Activated naive CD8-positive, alpha-beta T cell treated with anti-CD3 and anti-CD28 coated beads for 36 hours (primary cell): ENCODE results near the gene DHRS7C. TPM values are rescaled to one million over a fixed set of nuclear protein-coding genes. Genes with fewer than 3 reads are reported as not detected.
"Not testable (repeated sequence)": the region's sequence is repeated elsewhere in the genome, so short reads cannot be mapped to it uniquely, and the experiment has no call there.

Experiments
- DNase-seq: peaks from one replicate; pipeline ENCODE4 v3.0.0; 2021
- H3K27ac Mint-ChIP-seq: one replicate; pipeline ENCODE4 v1.8.0; 2022; ENCODE audit warnings: mild to moderate bottlenecking, moderate library complexity, mixed read lengths
- H3K27me3 Mint-ChIP-seq: one replicate; pipeline ENCODE4 v1.8.0; 2022; ENCODE audit warnings: mild to moderate bottlenecking, mixed read lengths
- H3K36me3 Mint-ChIP-seq: one replicate; pipeline ENCODE4 v1.8.0; 2021; ENCODE audit warnings: mild to moderate bottlenecking, mixed read lengths
- H3K4me1 Mint-ChIP-seq: one replicate; pipeline ENCODE4 v1.8.0; 2021; ENCODE audit warnings: mixed read lengths
- H3K4me3 Mint-ChIP-seq: one replicate; pipeline ENCODE4 v1.8.0; 2022; ENCODE audit warnings: mild to moderate bottlenecking, moderate library complexity, mixed read lengths
- H3K9me3 Mint-ChIP-seq: one replicate; pipeline ENCODE4 v1.8.0; 2022; ENCODE audit warnings: mixed read lengths
- total RNA-seq, 2 experiments: library from RNA; stranded (reverse); gene quantifications; one replicate each; pipeline ENCODE4 v1.2.3, GENCODE V29; 2021

The DHRS7C gene
- total RNA-seq, 2 experiments from 2014 or later: not detected

DNA sequence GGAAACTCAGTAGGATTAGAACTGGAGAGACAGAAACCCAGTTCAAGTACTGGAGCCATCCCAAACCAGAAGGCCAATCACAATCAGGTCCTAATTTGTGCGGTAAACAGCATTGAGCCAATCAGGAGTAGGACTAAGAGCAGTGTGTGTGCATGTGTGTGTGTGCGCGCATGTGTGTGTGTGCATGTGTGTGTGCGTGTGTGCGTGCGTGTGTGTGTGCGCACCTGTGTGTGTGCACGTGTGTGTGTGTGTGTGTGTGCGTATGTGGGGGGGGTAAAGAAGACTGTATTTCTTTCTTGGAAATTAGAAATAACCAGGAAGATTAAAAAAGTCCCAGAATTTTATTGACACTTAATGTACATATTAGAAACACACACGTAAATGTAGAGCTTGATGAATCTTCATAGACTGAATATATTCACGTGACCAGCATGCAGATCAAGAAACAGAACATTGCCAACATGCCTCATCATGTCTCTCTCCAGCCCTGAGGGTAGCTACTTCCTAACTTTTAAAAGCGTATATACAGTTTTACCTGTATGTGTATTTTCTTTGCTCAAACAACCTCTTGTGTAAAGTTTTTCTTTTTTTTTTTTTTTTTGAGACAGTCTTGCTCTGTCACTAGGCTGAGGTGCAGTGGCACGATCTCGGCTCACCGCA, 919 bp upstream of the DHRS7C start:
- H3K4me1 Mint-ChIP-seq: no peaks in the 10 kb centered on the region
- no peak for DNase-seq
- H3K27me3 Mint-ChIP-seq: peaks cover 7% of the 10 kb centered on the region
- no peaks in the 10 kb centered on the region for H3K9me3 Mint-ChIP-seq
- H3K4me3 Mint-ChIP-seq: no peak overlapping the region
- H3K36me3 Mint-ChIP-seq: no peaks in the 10 kb centered on the region
- no peak overlapping the region for H3K27ac Mint-ChIP-seq

DNA sequence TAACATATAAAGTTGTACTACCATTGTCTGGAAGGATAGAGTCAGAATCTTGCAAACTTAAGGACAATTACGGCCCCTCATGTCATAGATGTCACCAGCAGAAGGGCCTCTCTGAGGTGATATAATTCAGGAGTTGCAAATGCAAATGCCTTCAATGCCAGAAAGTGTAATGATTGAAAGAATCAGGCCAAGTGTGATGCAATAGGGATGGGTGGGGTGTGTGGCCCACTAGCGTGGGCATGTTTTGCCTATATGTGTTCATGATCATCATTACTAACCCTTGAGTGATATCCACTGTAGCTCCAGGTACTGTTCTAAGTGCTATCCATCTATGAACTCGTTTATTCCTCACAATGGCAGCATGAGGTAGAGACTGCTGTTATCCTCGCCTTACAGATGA, 1.1 kb downstream of the DHRS7C start:
- no peak for DNase-seq
- Mint-ChIP-seq H3K4me1 (no peaks in the 10 kb centered on the region), H3K27me3 (peaks cover 7% of the 10 kb centered on the region), H3K9me3 (no peaks in the 10 kb centered on the region), H3K27ac (no peak overlapping the region), H3K4me3 (no peak overlapping the region), H3K36me3 (no peaks in the 10 kb centered on the region)

DNA sequence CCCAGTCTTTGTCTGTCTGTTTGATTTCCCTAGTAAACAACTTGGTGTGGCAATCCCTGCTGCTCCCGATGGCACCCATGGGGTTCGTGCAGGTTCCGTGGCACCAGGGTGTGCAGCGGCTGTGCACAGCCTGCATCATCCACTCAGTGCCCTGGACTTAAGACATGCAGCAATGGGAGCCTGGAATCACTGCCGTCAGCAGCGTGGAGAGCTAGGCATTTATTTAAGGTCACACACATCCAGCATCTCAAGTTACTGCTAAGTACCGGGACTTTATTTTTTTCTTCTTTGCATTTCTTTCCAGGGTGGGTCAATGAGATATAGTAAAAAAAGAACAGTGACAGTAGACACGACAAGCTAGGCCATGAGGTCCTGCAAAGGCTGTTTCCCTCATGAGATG, 2.8 kb downstream of the DHRS7C start:
- Mint-ChIP-seq H3K4me3 (no peak overlapping the region), H3K36me3 (no peaks in the 10 kb centered on the region), H3K27me3 (peaks cover 7% of the 10 kb centered on the region), H3K9me3 (no peaks in the 10 kb centered on the region), H3K4me1 (no peaks in the 10 kb centered on the region), H3K27ac (no peak overlapping the region)
- no peak for DNase-seq

DNA sequence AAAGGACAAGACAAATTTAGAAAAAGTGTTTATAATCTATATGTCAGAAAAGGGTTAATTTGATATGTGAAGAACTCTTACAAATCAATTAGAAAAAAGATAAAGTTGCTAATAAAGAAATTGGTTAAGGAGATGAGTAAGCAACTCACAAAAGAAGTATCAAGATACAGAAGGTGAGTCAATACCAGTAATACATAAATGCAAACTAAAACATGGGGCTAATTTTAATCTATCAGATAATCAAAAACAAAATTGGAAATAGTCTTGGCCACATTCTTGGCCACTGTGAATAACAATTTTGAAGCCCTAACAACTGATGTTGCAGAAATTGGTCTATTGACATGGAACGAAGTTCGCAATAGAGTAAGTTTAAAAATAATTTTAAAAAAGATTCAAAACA, 6.8 kb downstream of the DHRS7C start:
- DNase-seq: no peak
- Mint-ChIP-seq H3K4me3 (no peak overlapping the region), H3K9me3 (no peaks in the 10 kb centered on the region), H3K36me3 (no peaks in the 10 kb centered on the region), H3K4me1 (no peaks in the 10 kb centered on the region), H3K27me3 (peaks cover 18% of the 10 kb centered on the region), H3K27ac (no peak overlapping the region)

DNA sequence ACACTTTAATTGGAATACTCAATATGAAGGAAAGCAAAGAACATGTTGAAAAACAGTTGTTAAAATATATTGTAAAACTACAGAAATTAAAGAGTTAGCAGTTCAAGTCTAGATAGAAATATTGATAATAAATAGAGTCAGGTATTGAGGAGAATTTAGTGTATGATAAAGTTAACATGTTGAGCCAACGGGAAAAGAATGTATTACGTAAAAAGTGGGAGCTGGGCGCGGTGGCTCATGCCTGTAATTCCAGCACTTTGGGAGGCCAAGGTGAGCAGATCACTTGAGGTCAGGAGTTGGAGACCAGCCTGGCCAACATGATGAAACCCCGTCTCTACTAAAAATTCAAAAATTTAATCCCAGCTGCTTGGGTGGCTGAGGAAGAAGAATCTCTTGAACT, 7.9 kb downstream of the DHRS7C start:
- not testable (repeated sequence) for H3K36me3 Mint-ChIP-seq, H3K9me3 Mint-ChIP-seq, H3K27ac Mint-ChIP-seq, DNase-seq, H3K4me3 Mint-ChIP-seq, H3K4me1 Mint-ChIP-seq
- peaks cover 12% of the 10 kb centered on the region for H3K27me3 Mint-ChIP-seq

DNA sequence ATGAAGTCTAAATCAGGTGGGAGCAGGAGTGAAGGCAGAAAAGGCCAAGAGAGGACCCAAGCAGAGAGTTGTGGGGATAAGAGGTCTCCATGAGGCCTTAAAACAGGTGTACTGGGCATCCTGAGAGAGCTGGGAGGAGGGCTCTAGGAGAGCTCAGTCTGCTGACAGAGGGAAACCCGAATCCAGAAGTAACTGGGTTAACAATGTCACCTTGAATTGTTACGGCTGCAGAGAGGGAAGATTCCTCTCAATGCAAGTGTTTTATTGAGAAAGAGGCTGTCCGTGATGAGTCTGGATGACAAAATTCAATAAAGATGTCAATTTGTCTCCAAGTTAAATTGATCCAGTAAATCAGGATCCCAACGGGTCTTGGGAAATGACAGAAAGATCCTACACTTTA, 8.3 kb downstream of the DHRS7C start:
- no peak overlapping the region for H3K4me3 Mint-ChIP-seq
- no peaks in the 10 kb centered on the region for H3K36me3 Mint-ChIP-seq
- H3K27ac Mint-ChIP-seq: no peak overlapping the region
- no peaks in the 10 kb centered on the region for H3K4me1 Mint-ChIP-seq
- no peaks in the 10 kb centered on the region for H3K9me3 Mint-ChIP-seq
- no peak for DNase-seq
- H3K27me3 Mint-ChIP-seq: peaks cover 12% of the 10 kb centered on the region

DNA sequence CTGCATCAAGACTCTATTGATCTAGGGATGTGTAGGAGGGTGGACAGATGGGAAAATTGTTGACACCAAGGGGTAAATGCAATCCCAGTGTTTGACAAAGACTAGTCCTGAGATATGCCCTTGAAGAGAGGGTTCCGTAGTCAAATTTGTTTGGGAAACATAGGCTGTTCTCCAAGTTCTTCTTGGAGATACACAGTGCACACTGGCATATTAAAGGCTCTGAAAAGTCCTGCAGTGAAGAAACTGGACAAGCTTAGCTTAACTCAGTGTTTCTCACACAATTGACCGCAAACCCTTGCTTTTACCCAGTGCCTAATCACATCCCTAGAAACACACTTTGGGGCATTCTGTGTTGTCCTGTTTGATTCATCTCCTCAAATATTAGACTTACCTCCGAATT, 10.8 kb downstream of the DHRS7C start:
- H3K9me3 Mint-ChIP-seq: no peaks in the 10 kb centered on the region
- H3K4me1 Mint-ChIP-seq: no peaks in the 10 kb centered on the region
- H3K4me3 Mint-ChIP-seq: no peak overlapping the region
- H3K36me3 Mint-ChIP-seq: no peaks in the 10 kb centered on the region
- no peak overlapping the region for H3K27ac Mint-ChIP-seq
- peaks cover 12% of the 10 kb centered on the region for H3K27me3 Mint-ChIP-seq
- DNase-seq: no peak

DNA sequence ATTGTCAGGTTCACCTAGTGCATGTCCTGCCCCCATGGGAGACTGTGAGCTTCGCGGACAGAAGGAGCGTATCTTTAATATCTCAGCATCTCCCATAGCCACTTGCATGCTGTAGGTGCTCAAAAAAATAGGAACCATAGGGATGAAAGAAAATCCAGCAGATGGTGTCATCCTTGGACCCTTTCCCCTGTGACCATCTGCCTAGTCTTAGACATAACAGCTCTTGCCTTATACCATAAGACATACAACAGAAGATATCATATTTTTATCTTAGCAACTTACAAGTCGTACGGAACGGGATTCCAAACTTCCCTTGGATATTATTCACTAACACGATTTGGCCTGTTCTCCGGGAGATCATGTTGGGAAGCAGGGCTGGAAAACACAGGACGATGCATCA, 14.5 kb downstream of the DHRS7C start:
- H3K27me3 Mint-ChIP-seq: peaks cover 4% of the 10 kb centered on the region
- DNase-seq: no peak
- H3K9me3 Mint-ChIP-seq: no peaks in the 10 kb centered on the region
- no peaks in the 10 kb centered on the region for H3K4me1 Mint-ChIP-seq
- no peaks in the 10 kb centered on the region for H3K36me3 Mint-ChIP-seq
- H3K27ac Mint-ChIP-seq: no peak overlapping the region
- no peak overlapping the region for H3K4me3 Mint-ChIP-seq

DNA sequence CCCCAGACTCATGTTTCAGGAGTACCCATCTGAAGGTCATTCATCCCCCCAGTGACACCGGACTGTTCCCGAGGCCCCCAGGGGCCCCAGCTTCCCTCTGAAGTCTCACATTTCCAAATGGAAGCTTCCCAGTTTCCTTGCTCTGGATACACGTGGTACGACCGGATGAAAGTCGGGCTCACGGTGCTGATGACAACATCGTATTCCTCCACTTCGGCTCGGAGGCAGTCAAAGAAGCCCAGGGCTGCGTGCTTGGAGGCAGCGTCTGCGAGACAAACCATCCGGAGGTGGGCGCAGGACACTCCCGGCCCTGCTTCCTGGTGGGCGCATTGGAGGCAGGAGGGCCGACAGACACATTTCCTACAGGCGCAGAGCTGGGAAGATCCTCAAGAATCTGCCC, 18.7 kb downstream of the DHRS7C start:
- peaks cover 3% of the 10 kb centered on the region for H3K27me3 Mint-ChIP-seq
- H3K27ac Mint-ChIP-seq: no peak overlapping the region
- H3K4me1 Mint-ChIP-seq: no peaks in the 10 kb centered on the region
- H3K4me3 Mint-ChIP-seq: no peak overlapping the region
- no peaks in the 10 kb centered on the region for H3K36me3 Mint-ChIP-seq
- no peaks in the 10 kb centered on the region for H3K9me3 Mint-ChIP-seq
- DNase-seq: no peak

DNA sequence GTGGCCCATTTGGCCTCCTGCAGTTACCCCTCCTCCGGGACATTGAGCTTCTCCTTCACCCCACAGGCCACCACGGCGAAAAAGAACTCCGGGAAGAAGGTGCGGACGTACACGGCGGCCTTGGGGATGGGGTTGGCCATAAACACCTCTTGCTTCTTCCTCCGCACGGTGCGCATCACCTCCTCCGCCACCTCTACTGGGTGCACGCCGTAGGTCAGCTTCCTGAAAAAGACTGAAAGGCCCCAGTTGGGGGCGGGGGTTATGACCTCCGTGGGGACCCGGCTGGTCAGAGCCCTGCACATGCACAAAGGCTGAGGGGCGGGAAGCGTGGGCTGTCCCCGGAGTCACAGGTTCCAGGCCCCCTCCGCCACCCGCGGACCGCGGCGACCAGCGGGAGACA, 19.9 kb downstream of the DHRS7C start:
- no peaks in the 10 kb centered on the region for H3K36me3 Mint-ChIP-seq
- no peaks in the 10 kb centered on the region for H3K4me1 Mint-ChIP-seq
- H3K27ac Mint-ChIP-seq: no peak overlapping the region

DNA sequence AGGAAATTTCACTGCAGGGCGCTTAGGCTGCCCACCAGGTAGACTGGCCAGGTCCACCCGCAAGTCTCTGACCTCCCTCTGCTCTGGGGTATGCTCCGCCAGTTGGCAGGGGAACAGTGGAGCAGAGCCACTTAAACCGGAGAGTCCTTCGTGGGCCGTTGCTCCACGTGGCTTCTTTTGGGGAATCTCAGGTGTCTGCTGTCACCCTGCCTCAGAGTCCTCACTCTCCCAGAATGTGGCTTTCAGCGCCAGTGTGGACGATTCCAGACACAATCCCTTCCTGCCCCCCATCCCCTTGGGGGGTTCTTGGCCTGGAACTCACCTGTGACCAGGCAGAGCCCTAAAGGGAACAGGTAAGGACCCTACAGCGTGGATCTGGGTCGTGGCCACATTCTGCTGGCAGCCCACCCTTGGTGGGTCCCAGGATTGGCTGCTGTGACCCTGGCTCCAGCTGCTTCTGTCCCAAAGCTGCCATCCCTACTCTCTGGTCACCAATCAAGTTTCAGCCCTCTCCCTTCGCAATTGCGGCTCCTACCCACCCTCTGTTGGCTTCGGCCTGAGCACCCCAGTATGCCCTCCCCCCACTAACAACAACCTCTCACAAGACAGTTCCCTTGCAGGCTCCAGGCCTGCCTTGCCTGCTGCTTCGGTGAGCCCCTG, 22.2 kb downstream of the DHRS7C start:
- Mint-ChIP-seq H3K27me3 (peaks cover 9% of the 10 kb centered on the region), H3K4me1 (no peaks in the 10 kb centered on the region), H3K27ac (no peak overlapping the region), H3K9me3 (no peaks in the 10 kb centered on the region), H3K4me3 (no peak overlapping the region), H3K36me3 (no peaks in the 10 kb centered on the region)
- no peak for DNase-seq

More for the DNA sequence above, 19.9 kb downstream of the DHRS7C start:
- H3K9me3 Mint-ChIP-seq: no peaks in the 10 kb centered on the region
- H3K4me3 Mint-ChIP-seq: no peak overlapping the region
- DNase-seq: no peak
- H3K27me3 Mint-ChIP-seq: peaks cover 4% of the 10 kb centered on the region

DNA sequence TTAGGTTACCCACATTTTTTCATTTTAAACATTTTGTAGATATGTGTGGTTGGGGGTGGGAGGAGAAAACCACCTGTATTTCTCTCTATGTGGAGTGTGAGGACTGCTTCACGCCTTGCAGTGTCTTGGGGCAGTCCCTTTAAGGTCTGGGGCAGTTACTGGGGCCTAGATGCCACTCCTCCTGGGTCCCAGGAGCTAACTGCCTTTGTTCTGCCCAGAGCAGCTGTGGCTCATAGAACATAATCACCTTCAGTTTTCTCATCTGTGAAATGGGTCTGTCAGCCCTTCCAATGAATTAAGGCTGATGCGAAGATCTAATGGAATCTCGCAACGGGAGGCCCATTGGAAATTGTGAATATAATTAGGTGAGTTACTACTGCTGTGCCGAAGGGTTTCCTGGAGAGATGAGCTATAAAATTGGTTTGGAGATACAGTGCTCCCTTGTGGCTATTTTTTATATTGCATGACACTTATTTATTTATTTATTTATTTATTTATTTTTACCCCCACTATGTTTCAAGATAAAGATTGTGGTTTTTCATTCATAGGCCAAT, 22.9 kb downstream of the DHRS7C start:
- peaks cover 9% of the 10 kb centered on the region for H3K27me3 Mint-ChIP-seq
- H3K4me1 Mint-ChIP-seq: no peaks in the 10 kb centered on the region
- H3K4me3 Mint-ChIP-seq: no peak overlapping the region
- no peaks in the 10 kb centered on the region for H3K9me3 Mint-ChIP-seq
- H3K36me3 Mint-ChIP-seq: no peaks in the 10 kb centered on the region
- no peak for DNase-seq
- H3K27ac Mint-ChIP-seq: no peak overlapping the region

DNA sequence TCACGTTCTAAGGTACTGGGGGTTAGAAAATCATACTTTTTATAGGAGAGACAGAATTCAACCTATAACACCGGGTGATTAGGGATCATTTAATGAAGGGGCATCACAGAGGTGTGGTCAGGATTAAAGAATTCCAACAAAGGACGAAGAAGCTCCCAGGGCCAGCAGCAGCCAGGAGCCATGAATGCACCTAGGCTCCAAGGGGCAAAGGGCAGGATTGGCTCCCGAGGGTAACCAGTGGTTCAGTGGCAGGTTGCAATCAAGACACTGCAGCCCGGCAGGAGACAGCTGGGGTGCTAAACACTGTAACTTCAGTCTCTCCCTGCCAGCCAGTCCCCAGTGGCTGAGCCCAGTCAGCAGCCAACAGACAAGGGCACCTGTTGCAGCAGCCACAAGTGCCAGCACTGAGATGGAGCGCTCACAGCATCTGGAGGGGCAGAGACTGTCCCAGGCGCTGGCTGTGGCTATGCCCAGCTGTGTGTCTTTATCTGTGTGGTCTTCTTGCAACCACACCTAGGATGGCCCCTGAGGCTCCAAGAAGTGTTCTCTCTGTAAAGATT, 23.9 kb downstream of the DHRS7C start:
- no peak overlapping the region for H3K27ac Mint-ChIP-seq
- H3K9me3 Mint-ChIP-seq: no peaks in the 10 kb centered on the region
- H3K27me3 Mint-ChIP-seq: peaks cover 9% of the 10 kb centered on the region
- no peak overlapping the region for H3K4me3 Mint-ChIP-seq
- H3K36me3 Mint-ChIP-seq: no peaks in the 10 kb centered on the region
- no peaks in the 10 kb centered on the region for H3K4me1 Mint-ChIP-seq
- no peak for DNase-seq

DNA sequence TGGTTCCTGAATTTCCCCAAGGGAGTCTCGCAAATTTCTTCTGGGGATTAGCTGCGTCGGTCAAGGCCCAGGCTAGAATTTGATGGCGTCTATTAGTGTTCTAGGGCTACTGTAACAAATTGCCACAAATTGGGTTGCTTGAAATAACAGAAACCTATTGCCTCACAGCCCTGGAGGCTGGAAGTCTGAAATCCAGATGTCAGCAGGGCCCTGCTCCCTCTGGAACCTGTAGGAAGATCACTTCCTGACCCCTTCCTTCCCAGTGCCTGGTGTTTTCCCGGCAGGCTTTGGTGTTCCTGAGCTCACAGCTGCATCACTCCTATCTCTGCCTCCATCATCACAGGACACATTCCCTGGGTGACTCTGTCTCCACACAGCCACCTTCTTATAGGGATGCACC, 24.4 kb downstream of the DHRS7C start:
- DNase-seq: no peak
- Mint-ChIP-seq H3K9me3 (no peaks in the 10 kb centered on the region), H3K27me3 (peaks cover 9% of the 10 kb centered on the region), H3K4me3 (no peak overlapping the region), H3K4me1 (no peaks in the 10 kb centered on the region), H3K27ac (no peak overlapping the region), H3K36me3 (no peaks in the 10 kb centered on the region)

DNA sequence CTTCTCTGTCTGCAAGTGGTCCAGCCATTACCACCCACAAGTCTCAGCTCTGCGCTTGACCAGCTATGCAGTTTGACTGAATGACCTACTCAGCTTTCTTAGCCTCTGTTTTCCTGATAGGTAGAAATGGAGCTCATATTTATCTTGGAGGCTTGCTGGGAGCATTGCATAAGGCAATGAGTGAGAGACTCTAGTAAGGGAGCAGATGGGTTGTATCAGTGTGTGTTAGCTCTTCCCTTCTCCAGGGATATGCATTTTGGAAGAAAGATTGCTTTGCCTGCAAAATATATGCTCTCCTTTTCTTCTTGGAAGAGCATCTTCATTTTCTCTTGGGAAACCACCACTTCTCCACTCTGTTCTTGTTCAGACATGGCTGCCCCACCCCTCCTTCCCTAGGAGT, 26.1 kb downstream of the DHRS7C start:
- Mint-ChIP-seq H3K9me3 (no peaks in the 10 kb centered on the region), H3K36me3 (no peaks in the 10 kb centered on the region), H3K27ac (no peak overlapping the region), H3K4me1 (no peaks in the 10 kb centered on the region), H3K4me3 (no peak overlapping the region), H3K27me3 (peaks cover 13% of the 10 kb centered on the region)
- DNase-seq: no peak

DNA sequence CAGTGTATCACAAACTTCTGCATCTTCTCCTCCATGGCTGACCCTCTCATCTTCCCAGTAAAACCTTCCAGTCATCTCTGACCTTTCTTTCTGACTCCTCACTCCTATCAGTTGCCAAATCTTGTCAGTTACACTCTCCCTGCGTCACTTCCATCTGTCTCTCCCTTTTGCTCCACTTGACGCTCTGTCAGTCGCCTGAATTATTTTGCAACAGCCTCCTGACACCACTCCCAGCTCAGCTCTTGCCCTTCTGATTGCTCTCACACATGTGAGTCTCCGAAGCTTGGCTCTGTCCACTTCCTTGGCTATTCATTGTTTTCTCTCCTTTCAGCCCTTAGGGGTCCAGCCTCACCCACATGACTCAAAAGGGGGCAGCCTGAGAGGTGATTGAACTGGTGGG, 27.7 kb downstream of the DHRS7C start:
- H3K9me3 Mint-ChIP-seq: no peaks in the 10 kb centered on the region
- no peak overlapping the region for H3K27ac Mint-ChIP-seq
- H3K36me3 Mint-ChIP-seq: no peaks in the 10 kb centered on the region
- H3K27me3 Mint-ChIP-seq: peaks cover 17% of the 10 kb centered on the region
- DNase-seq: no peak
- H3K4me3 Mint-ChIP-seq: no peak overlapping the region
- no peaks in the 10 kb centered on the region for H3K4me1 Mint-ChIP-seq
